Central memory CD8-positive, alpha-beta T cell (primary cell): ENCODE results near the gene GAS6.

Source experiments
- ATAC-seq: fragments of 150-1000 bp; cut with Tn5 transposase; replicated peaks from 2 replicates; pipeline ENCODE4 v1.10.0; 2022; ENCODE audit warnings: mild to moderate bottlenecking, moderate FRiP score, moderate number of reproducible peaks; ENCODE audit not compliant: poor library complexity, severe bottlenecking; ENCODE audit errors: extremely low read depth
- DNase-seq, 2 donors: peaks; one replicate each; pipeline ENCODE4 v3.0.0; 2021; ENCODE audit warnings: low spot score in 2 of 2
- H3K27ac Mint-ChIP-seq: one replicate; pipeline ENCODE4 v1.8.0; 2022; ENCODE audit warnings: low read depth, mild to moderate bottlenecking, moderate library complexity, mixed read lengths
- H3K27me3 Mint-ChIP-seq: one replicate; pipeline ENCODE4 v1.8.0; 2022; ENCODE audit warnings: mixed read lengths
- H3K36me3 Mint-ChIP-seq: one replicate; pipeline ENCODE4 v1.8.0; 2022; ENCODE audit warnings: mild to moderate bottlenecking, moderate library complexity, mixed read lengths; ENCODE audit not compliant: insufficient read depth
- H3K4me1 Mint-ChIP-seq: one replicate; pipeline ENCODE4 v1.8.0; 2022; ENCODE audit warnings: mixed read lengths
- H3K4me3 Mint-ChIP-seq: one replicate; pipeline ENCODE4 v1.8.0; 2022; ENCODE audit warnings: mild to moderate bottlenecking, moderate library complexity, mixed read lengths
- H3K9me3 Mint-ChIP-seq: one replicate; pipeline ENCODE4 v1.8.0; 2022; ENCODE audit warnings: mixed read lengths

Gene GAS6

GRCh38 chr13:113823771-113824170 is 40.1 kb downstream of the GAS6 start:
- ATAC-seq, result no peak
- DNase-seq, result no peak
- peaks cover 1% of the 10 kb centered on the region for H3K36me3 Mint-ChIP-seq
- H3K27me3 Mint-ChIP-seq, result no peaks in the 10 kb centered on the region
- no peaks in the 10 kb centered on the region for H3K9me3 Mint-ChIP-seq
- H3K27ac Mint-ChIP-seq, result no peak overlapping the region
- peaks cover 3% of the 10 kb centered on the region for H3K4me1 Mint-ChIP-seq
- H3K4me3 Mint-ChIP-seq, result no peak overlapping the region

GRCh38 chr13:113822956-113823744 is 40.7 kb downstream of the GAS6 start:
- ATAC-seq (no peak), DNase-seq (no peak)
- H3K36me3 Mint-ChIP-seq, result peaks cover 1% of the 10 kb centered on the region
- no peak overlapping the region for H3K27ac Mint-ChIP-seq
- no peaks in the 10 kb centered on the region for H3K9me3 Mint-ChIP-seq
- peaks cover 3% of the 10 kb centered on the region for H3K4me1 Mint-ChIP-seq
- no peak overlapping the region for H3K4me3 Mint-ChIP-seq
- no peaks in the 10 kb centered on the region for H3K27me3 Mint-ChIP-seq

- H3K27me3 Mint-ChIP-seq, result no peaks in the 10 kb centered on the region
- DNase-seq, result no peak
- no peak overlapping the region for H3K4me3 Mint-ChIP-seq
- peaks cover 8% of the 10 kb centered on the region for H3K4me1 Mint-ChIP-seq
- H3K27ac Mint-ChIP-seq, result no peak overlapping the region
- H3K9me3 Mint-ChIP-seq, result no peaks in the 10 kb centered on the region
- no peak for ATAC-seq
- peaks cover 4% of the 10 kb centered on the region for H3K36me3 Mint-ChIP-seq
Observed at GRCh38 chr13:113822266-113822665, 41.6 kb downstream of the GAS6 start.

GRCh38 chr13:113821847-113822246 is 42.0 kb downstream of the GAS6 start:
- no peaks in the 10 kb centered on the region for H3K27me3 Mint-ChIP-seq
- no peaks in the 10 kb centered on the region for H3K9me3 Mint-ChIP-seq
- H3K27ac Mint-ChIP-seq, result no peak overlapping the region
- H3K36me3 Mint-ChIP-seq, result peaks cover 4% of the 10 kb centered on the region
- ATAC-seq, result no peak
- peaks cover 9% of the 10 kb centered on the region for H3K4me1 Mint-ChIP-seq
- no peak for DNase-seq
- no peak overlapping the region for H3K4me3 Mint-ChIP-seq

GRCh38 chr13:113820813-113821651 is 42.8 kb downstream of the GAS6 start:
- no peak overlapping the region for H3K4me3 Mint-ChIP-seq
- peaks cover 1% of the 10 kb centered on the region for H3K27me3 Mint-ChIP-seq
- no peak overlapping the region for H3K27ac Mint-ChIP-seq
- ATAC-seq (no peak), DNase-seq (no peak)
- H3K4me1 Mint-ChIP-seq, result peaks cover 11% of the 10 kb centered on the region
- peaks cover 8% of the 10 kb centered on the region for H3K36me3 Mint-ChIP-seq
- no peaks in the 10 kb centered on the region for H3K9me3 Mint-ChIP-seq

GRCh38 chr13:113819731-113820715 is 43.9 kb downstream of the GAS6 start:
- no peak for ATAC-seq
- H3K9me3 Mint-ChIP-seq, result no peaks in the 10 kb centered on the region
- no peak overlapping the region for H3K4me3 Mint-ChIP-seq
- H3K4me1 Mint-ChIP-seq, result peaks cover 16% of the 10 kb centered on the region
- no peak overlapping the region for H3K27ac Mint-ChIP-seq
- no peak for DNase-seq
- H3K36me3 Mint-ChIP-seq, result peaks cover 10% of the 10 kb centered on the region
- peaks cover 11% of the 10 kb centered on the region for H3K27me3 Mint-ChIP-seq

- no peak for DNase-seq
- Mint-ChIP-seq H3K27me3 (peaks cover 16% of the 10 kb centered on the region), H3K27ac (no peak overlapping the region), H3K4me3 (no peak overlapping the region), H3K36me3 (peaks cover 9% of the 10 kb centered on the region), H3K4me1 (peaks cover 16% of the 10 kb centered on the region), H3K9me3 (no peaks in the 10 kb centered on the region)
- no peak for ATAC-seq
Observed at GRCh38 chr13:113819341-113819730, 44.5 kb downstream of the GAS6 start.

GRCh38 chr13:113818700-113819295 is 45.1 kb downstream of the GAS6 start:
- Mint-ChIP-seq H3K27ac (no peak overlapping the region), H3K27me3 (peaks cover 16% of the 10 kb centered on the region), H3K9me3 (no peaks in the 10 kb centered on the region), H3K36me3 (peaks cover 9% of the 10 kb centered on the region), H3K4me3 (no peak overlapping the region), H3K4me1 (peaks cover 16% of the 10 kb centered on the region)
- DNase-seq (no peak), ATAC-seq (no peak)

GRCh38 chr13:113817860-113818691 is 45.8 kb downstream of the GAS6 start:
- no peaks in the 10 kb centered on the region for H3K9me3 Mint-ChIP-seq

GRCh38 chr13:113816946-113817859 is 46.7 kb downstream of the GAS6 start:
- H3K4me1 Mint-ChIP-seq, result peaks cover 16% of the 10 kb centered on the region
- H3K36me3 Mint-ChIP-seq, result peaks cover 9% of the 10 kb centered on the region
- peak overlapping the region; percentile 42 for H3K4me3 Mint-ChIP-seq
- H3K27me3 Mint-ChIP-seq, result peaks cover 16% of the 10 kb centered on the region
- DNase-seq, result peak; percentile 69 to 76
- no peak overlapping the region for H3K27ac Mint-ChIP-seq
- no peaks in the 10 kb centered on the region for H3K9me3 Mint-ChIP-seq
- peak; percentile 86 for ATAC-seq

More at GRCh38 chr13:113817860-113818691, 45.8 kb downstream of the GAS6 start:
- DNase-seq (no peak), ATAC-seq (no peak)
- peaks cover 9% of the 10 kb centered on the region for H3K36me3 Mint-ChIP-seq
- peaks cover 16% of the 10 kb centered on the region for H3K4me1 Mint-ChIP-seq
- peak overlapping the region; percentile 38 for H3K4me3 Mint-ChIP-seq
- no peak overlapping the region for H3K27ac Mint-ChIP-seq
- peaks cover 16% of the 10 kb centered on the region for H3K27me3 Mint-ChIP-seq
